ENCODE results near the gene FAM187B. TPM values are rescaled to one million over a fixed set of nuclear protein-coding genes. Genes with fewer than 3 reads are reported as not detected.

The FAM187B gene
- total and polyA plus RNA-seq, 2 donors from 2014 or later: not detected

DNA sequence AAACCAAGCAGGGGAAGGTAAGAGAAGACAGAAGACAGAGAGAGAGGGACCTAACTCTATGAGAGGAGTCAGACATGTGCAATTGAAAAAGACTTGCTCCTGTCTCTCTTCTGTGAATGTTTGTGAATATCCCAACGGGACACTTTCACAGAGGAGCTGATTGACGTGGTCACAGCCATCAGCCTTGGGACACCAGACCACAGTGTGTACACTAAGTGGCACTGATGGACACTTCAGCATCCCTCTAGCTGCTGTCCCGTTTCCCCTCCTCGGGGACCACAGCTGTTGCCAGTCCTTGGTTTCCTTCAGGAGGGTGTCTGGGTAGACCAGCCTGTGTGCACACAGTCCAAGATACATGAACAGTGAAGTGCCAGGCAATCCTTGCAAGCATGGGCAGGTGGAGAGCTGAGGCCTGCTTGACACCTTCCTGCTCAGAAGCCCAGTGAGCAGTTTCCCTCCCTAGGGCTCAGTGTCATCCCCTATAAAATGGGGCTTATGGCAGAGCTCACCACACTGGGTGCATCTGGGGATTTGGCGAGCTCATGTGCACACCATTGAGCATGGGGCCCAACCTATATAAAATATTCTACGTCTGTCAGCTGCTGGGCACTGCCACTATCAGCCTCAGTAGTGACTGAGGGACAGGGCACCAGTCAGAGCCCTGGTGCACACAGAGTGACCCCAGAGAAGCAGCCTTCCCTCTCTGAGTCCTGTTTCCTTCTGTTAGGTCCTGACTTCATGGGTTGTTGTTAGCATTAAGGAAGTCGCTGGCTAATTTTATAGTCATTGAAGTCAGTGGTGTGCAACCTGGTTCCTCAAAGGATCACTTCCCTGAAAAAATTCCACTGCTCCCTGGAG, 36.0 kb upstream of the FAM187B start:
- no peaks in the 10 kb centered on the region for H3K27me3 ChIP-seq (ENCODE audit: control insufficient read depth, insufficient read depth, low read length)
- H3K4me3 ChIP-seq (ENCODE audit: low read length in 3 of 3): no peak overlapping the region
- DNase-seq: peak in 4 of 5 donors; percentile 28 to 46 (median 46)
- FAIRE-seq: no peak
- TF ChIP-seq, protein P1, sequence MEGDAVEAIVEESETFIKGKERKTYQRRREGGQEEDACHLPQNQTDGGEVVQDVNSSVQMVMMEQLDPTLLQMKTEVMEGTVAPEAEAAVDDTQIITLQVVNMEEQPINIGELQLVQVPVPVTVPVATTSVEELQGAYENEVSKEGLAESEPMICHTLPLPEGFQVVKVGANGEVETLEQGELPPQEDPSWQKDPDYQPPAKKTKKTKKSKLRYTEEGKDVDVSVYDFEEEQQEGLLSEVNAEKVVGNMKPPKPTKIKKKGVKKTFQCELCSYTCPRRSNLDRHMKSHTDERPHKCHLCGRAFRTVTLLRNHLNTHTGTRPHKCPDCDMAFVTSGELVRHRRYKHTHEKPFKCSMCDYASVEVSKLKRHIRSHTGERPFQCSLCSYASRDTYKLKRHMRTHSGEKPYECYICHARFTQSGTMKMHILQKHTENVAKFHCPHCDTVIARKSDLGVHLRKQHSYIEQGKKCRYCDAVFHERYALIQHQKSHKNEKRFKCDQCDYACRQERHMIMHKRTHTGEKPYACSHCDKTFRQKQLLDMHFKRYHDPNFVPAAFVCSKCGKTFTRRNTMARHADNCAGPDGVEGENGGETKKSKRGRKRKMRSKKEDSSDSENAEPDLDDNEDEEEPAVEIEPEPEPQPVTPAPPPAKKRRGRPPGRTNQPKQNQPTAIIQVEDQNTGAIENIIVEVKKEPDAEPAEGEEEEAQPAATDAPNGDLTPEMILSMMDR (IDR thresholded peaks at IDR 0.05; ENCODE audit: borderline replicate concordance, extremely low read depth, insufficient read depth): no peak
- H3K9me3 ChIP-seq (ENCODE audit: control insufficient read depth in 2 of 3, insufficient read depth in 1 of 3, low read length in 3 of 3): no peaks in the 10 kb centered on the region
- peak overlapping the region in 1 of 2 donors; percentile 42 for H3K27ac ChIP-seq (ENCODE audit: low read depth in 2 of 2, low read length in 2 of 2)
- intact Hi-C loops (cut with DNase I): no loop called here
- peaks cover 0 to 9% (median 0%) of the 10 kb centered on the region in 3 donors for H3K4me1 ChIP-seq (ENCODE audit: control insufficient read depth in 2 of 3, insufficient read depth in 2 of 3, low read depth in 1 of 3, low read length in 3 of 3)
- peaks cover 0 to 2% (median 2%) of the 10 kb centered on the region in 3 donors for H3K36me3 ChIP-seq (ENCODE audit: control insufficient read depth in 2 of 3, insufficient read depth in 3 of 3, low read length in 3 of 3)
- peak overlapping the region in 1 of 3 donors; percentile 34 for H3K9ac ChIP-seq (ENCODE audit: low read length in 3 of 3)

DNA sequence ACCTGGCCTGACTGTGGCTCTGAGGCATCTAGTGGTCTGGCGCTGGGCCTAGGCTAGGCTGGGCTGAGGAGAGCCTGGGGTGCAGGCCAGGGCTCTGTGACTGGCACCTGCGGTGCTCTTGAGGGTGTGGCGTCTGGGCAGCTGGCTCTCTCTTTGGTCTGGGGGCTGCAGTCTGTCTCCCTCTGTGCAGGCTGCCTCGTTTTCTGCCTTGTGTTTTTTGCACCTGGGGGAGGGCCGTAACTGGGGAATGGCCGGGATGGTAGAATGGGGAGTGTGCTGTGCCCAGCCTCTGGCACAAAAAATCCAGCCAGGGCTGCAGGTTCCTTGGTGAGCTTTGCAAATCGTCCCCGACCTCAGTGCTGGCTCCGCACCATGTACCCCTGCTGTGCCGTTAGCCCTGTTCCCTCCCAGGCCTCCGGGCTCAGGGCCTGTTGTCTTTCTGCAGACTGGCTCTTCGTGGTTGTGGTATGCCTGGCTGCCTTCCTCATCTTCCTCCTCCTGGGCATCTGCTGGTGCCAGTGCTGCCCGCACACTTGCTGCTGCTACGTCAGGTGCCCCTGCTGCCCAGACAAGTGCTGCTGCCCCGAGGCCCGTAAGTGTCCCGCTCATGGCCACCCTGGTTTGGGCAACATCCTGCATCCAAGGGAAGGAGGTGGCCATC, 33.7 kb upstream of the FAM187B start:
- Histone ChIP-seq H3K4me1 (ENCODE audit: control insufficient read depth in 2 of 3, insufficient read depth in 2 of 3, low read depth in 1 of 3, low read length in 3 of 3) (peaks cover 0 to 10% (median 0%) of the 10 kb centered on the region in 3 donors), H3K9me3 (ENCODE audit: control insufficient read depth in 2 of 3, insufficient read depth in 1 of 3, low read length in 3 of 3) (no peaks in the 10 kb centered on the region), H3K27ac (ENCODE audit: low read depth in 2 of 2, low read length in 2 of 2) (no peak overlapping the region), H3K4me3 (ENCODE audit: low read length in 3 of 3) (no peak overlapping the region), H3K9ac (ENCODE audit: low read length in 3 of 3) (no peak overlapping the region), H3K36me3 (ENCODE audit: control insufficient read depth in 2 of 3, insufficient read depth in 3 of 3, low read length in 3 of 3) (peaks cover 0 to 2% (median 2%) of the 10 kb centered on the region in 3 donors), H3K27me3 (ENCODE audit: control insufficient read depth, insufficient read depth, low read length) (no peaks in the 10 kb centered on the region)
- no peak for FAIRE-seq
- intact Hi-C loops (cut with DNase I): no loop called here
- TF ChIP-seq, protein P1 (IDR thresholded peaks at IDR 0.05; ENCODE audit: borderline replicate concordance, extremely low read depth, insufficient read depth): no peak
- peak in 2 of 5 donors; percentile 37 to 72 for DNase-seq

DNA sequence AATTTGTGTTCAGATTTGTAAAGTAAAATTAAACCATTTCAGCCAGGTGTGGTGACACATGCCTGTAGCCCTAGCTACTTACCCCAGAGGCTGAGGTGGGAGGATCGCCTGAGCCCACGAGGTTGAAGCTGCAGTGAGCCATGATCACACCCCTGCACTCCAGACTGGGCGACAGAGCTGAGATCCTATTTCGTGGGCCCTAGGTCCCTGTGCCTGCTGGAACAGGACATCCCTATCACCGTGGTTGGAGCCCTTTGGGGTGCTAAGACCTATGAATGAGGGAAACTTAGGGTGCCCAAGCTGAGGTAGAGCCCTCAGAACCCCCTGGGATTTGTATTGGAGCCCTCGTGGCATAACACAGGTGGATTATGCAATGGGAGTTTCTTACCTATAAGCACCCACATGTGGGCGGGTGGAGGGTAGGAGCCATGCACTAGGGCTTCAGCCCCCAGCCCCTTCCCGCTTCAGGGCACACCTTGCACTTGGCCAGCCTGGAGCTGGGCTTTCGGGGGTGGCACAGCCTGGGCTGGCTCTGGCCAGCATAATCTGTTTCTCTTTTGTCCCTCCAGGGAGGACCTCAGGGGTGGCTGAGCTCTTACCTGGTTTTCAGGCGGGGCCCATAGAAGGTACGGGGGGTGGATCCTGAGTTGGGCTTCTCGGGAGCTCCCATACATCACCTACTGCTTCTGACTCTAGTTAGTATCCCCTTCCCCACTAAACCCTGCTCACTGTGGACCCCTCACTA, 33.0 kb upstream of the FAM187B start:
- peaks cover 0 to 2% (median 2%) of the 10 kb centered on the region in 3 donors for H3K36me3 ChIP-seq (ENCODE audit: control insufficient read depth in 2 of 3, insufficient read depth in 3 of 3, low read length in 3 of 3)
- peaks cover 0 to 5% (median 0%) of the 10 kb centered on the region in 3 donors for H3K4me1 ChIP-seq (ENCODE audit: control insufficient read depth in 2 of 3, insufficient read depth in 2 of 3, low read depth in 1 of 3, low read length in 3 of 3)
- no peaks in the 10 kb centered on the region for H3K27me3 ChIP-seq (ENCODE audit: control insufficient read depth, insufficient read depth, low read length)
- TF ChIP-seq, protein P1 (IDR thresholded peaks at IDR 0.05; ENCODE audit: borderline replicate concordance, extremely low read depth, insufficient read depth): no peak
- intact Hi-C loops (cut with DNase I): no loop called here
- H3K4me3 ChIP-seq (ENCODE audit: low read length in 3 of 3): no peak overlapping the region
- H3K27ac ChIP-seq (ENCODE audit: low read depth in 2 of 2, low read length in 2 of 2): no peak overlapping the region
- FAIRE-seq (no peak), DNase-seq (peak in 1 of 5 donors; percentile 40)
- H3K9ac ChIP-seq (ENCODE audit: low read length in 3 of 3): no peak overlapping the region
- H3K9me3 ChIP-seq (ENCODE audit: control insufficient read depth in 2 of 3, insufficient read depth in 1 of 3, low read length in 3 of 3): no peaks in the 10 kb centered on the region

Measured in kidney (tissue), 14 donors.